ENCODE results near the gene DNTT.

Gene DNTT

GRCh38 chr10:96338279-96338925 lies 34.2 kb downstream of the DNTT start:
- TF ChIP-seq CTCF (IDR thresholded peaks at IDR 0.05; ENCODE audit: borderline replicate concordance, control extremely low read depth, extremely low read depth, insufficient read depth, missing control alignments), result no peak
- in situ Hi-C loops (cut with MboI; ENCODE audit: low sequenced_read_pairs, unreplicated experiment), result no loop called here
- DNase-seq (ENCODE audit: low spot score), result no peak

GRCh38 chr10:96339383-96339782 lies 35.1 kb downstream of the DNTT start:
- DNase-seq (ENCODE audit: low spot score), result no peak
- TF ChIP-seq CTCF (IDR thresholded peaks at IDR 0.05; ENCODE audit: borderline replicate concordance, control extremely low read depth, extremely low read depth, insufficient read depth, missing control alignments), result no peak
- in situ Hi-C loops (cut with MboI; ENCODE audit: low sequenced_read_pairs, unreplicated experiment), result no loop called here

- peak; percentile 61 for DNase-seq (ENCODE audit: low spot score)
- peak; percentile 88 for TF ChIP-seq CTCF (IDR thresholded peaks at IDR 0.05; ENCODE audit: borderline replicate concordance, control extremely low read depth, extremely low read depth, insufficient read depth, missing control alignments)
Measured at GRCh38 chr10:96339956-96340904, 36.0 kb downstream of the DNTT start.

GRCh38 chr10:96341219-96342182 lies 37.3 kb downstream of the DNTT start:
- in situ Hi-C loops (cut with MboI; ENCODE audit: low sequenced_read_pairs, unreplicated experiment), result no loop called here
- no peak for DNase-seq (ENCODE audit: low spot score)
- TF ChIP-seq CTCF (IDR thresholded peaks at IDR 0.05; ENCODE audit: borderline replicate concordance, control extremely low read depth, extremely low read depth, insufficient read depth, missing control alignments), result no peak

More at GRCh38 chr10:96339956-96340904, 36.0 kb downstream of the DNTT start:
- in situ Hi-C loops (cut with MboI; ENCODE audit: low sequenced_read_pairs, unreplicated experiment), result no loop called here

GRCh38 chr10:96342402-96342801 lies 38.2 kb downstream of the DNTT start:
- no peak for TF ChIP-seq CTCF (IDR thresholded peaks at IDR 0.05; ENCODE audit: borderline replicate concordance, control extremely low read depth, extremely low read depth, insufficient read depth, missing control alignments)

GRCh38 chr10:96344178-96344577 lies 39.9 kb downstream of the DNTT start:
- in situ Hi-C loops (cut with MboI; ENCODE audit: low sequenced_read_pairs, unreplicated experiment), result no loop called here
- TF ChIP-seq CTCF (IDR thresholded peaks at IDR 0.05; ENCODE audit: borderline replicate concordance, control extremely low read depth, extremely low read depth, insufficient read depth, missing control alignments), result no peak
- DNase-seq (ENCODE audit: low spot score), result no peak

More at GRCh38 chr10:96342402-96342801, 38.2 kb downstream of the DNTT start:
- in situ Hi-C loops (cut with MboI; ENCODE audit: low sequenced_read_pairs, unreplicated experiment), result no loop called here
- DNase-seq (ENCODE audit: low spot score), result no peak

Measured in GM13976 (cell line).